ENCODE data around the gene HNRNPK.
A peak's percentile ranks its signal among the peaks of the same experiment; 100 is the strongest.

The HNRNPK gene

DNA sequence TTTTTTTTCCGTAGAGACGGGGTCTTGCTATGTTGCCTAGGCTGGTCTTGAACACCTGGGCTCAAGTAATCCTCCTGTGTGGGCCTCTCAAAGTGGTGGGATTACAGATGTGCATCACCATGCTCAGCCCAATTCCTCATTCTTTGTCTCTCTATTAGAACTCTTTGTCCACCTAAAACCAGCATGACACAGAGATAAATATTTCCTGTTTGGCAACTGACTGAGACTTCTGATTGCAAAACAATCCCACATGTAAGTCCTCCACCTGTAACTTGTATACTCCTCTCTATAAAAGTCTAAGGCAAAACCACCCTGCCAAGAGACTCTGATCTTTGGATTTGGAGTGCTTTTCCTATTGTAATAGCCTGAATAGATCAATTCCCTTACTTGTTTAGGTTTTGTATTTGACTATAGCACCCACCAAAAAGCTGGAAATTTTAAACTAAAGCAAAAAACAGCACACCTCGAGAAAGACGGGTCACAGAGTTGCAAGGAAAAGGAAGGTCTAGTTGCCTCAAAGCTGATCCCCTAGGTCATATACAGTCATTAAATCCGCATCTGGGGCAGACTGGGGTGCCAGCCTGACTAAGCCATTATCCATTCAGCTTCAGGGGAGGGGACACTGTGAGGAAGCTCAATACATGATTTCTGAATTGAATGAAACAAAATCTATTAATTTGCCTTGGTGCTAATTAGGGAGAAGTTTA lies 45.3 kb downstream of the HNRNPK start:
- DNase-seq = no peak

DNA sequence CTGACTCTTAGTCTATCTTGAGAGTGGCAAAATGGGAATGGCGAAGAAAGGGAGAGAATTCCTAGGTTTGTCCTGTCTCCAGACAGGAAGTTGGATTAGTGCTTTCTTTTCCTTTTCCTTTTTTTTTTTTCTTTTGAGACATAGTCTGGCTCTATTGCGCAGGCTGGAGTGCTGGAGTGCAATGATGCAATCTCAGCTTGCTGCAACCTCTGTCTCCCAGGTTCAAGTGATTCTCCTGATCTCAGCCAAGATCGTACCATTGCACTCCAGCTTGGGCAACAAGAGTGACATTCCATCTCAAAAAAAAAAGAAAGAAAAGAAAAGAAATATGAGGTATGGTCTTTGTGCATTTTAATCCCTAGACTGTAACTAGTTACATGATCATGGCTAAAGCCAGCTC lies 46.2 kb downstream of the HNRNPK start:
- no peak for DNase-seq

DNA sequence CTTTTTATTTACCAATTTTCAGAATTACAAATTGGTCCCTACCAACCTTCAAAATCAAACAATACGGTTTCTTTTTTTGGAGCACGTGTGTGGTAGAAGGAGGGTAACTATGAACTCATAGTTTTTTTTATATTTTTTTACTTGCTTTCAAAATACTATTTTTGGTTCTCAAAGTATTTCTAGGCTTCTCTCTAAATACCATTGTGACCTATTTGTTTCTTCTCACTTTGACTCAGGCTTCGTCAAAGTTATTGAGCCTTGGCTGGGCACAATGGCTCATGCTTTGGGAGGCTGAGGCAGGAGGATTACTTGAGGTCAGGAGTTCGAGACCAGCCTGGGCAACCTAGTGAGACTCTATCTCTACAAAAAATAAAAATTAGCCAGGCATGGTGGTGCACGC lies 47.2 kb downstream of the HNRNPK start:
- DNase-seq = no peak

DNA sequence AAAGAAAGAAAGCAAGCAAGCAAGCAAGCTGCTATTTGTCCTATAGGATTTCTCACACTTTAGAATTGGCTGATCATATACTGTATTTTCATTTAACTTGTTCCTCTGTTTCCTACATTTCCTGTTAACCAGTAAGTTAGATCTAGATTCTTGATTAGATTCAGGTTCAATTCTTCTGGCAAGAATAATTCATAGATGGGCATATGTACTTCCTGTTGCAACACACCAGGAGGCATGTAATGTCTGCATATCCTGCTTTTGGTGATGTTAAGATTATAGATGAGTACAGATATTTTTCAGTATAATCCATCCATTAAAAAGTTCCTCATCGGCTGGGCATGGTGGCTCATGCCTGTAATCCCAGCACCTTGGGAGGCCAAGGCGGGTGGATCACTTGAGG lies 48.0 kb downstream of the HNRNPK start:
- DNase-seq = no peak

DNA sequence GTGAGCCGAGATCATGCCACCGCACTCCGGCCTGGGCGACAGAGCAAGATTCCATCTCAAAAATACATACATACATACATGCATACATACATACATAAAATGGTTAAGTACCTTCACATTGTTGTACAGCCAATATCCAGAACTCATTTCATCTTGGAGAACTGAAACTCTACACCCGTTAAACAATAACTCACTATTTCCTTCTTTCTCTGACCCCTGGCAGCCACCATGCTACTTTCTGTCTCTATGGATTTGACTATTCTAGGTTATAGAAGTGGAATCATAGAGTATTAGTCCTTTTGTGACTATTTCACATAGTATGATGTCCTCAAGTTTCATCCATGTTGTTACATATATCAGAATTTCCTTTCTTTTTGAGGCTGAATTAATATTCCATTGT lies 49.1 kb downstream of the HNRNPK start:
- DNase-seq = no peak

DNA sequence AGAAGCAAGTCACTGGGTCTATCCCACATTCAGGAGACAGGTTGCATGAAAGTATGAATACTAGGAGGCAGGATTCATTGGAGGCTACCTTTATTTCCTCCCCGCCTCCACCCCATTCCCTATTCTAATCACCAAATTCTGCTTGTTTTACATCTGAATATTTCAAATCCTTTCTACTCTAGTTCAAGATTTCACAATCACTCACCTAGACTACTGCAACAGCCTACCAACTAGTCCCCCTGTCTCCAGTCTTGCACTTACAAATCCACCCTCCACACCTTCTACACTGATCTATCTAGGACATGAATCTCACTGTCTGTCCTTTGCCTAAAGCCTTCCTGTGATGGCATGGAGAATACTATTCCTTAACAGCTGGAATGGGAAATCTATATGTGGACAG lies 52.4 kb downstream of the HNRNPK start:
- DNase-seq = no peak

DNA sequence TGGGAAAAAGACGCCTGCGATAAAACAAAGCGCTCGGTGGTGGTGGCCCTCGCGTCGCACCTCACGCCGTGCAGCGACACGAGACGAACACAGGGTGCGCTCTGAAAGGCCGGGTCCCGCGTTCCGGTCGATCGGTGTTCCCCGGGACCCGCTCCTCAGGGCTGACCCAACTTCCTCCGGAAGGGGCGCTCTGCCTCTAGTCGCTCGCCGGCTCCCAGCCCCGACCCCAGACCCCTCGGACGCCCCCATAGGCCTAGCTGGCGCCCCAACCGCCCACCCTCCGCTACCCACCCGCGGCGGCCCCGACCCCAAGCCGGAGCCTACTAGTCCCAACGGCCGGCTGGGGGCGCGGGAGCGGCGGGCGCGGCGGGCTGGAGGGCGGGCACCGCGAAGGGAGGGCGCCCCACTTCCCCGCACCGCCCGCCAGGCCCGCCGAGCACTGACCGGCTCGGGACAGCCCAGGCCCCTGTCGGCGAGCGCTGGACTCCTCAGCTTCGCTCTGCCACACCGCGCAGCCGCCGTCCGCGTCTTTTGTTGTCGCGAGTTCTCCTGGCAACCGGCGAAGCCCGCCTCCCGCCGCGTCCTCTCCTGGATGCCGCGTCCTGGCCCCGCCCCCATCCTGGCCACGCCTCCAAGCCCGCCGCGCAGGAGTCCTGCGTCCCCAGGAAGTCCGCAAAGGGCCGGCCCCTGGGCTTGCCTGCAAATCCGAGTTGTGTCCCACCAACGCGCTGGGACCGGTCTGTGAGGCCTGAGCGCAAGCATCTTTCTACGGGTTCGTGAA lies 58.9 kb downstream of the HNRNPK start, which contains the start of gene KIF27:
Gene KIF27 (minus strand): TSS at position 506 of the 781 bp plus-strand sequence. CDS start 5,841 bp downstream, outside the sequence.
- DNase-seq = peak; percentile 69 to 99 (median 94)

DNA sequence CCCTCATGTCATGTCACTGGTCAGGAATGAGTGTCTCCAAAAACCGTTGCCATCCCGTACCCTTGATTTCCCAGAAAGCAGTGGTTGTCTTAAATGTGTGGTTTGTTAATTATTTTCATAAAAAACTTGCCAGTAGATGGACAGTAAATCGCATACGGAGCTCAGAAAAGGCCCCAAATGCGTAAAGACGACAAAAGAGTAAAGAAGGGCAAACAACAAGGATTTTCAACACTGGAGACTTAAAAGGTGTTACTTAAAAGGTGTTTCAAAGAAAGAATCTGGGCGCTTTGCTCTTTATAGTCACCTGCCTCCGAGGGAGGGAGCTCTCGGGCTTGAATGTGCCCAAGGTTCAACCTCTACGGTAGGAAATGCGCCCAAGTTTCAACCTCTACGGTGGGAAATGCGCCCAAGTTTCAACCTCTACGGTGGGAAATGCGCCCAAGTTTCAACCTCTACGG lies 59.5 kb downstream of the HNRNPK start:
- peak in 26 of 56 donors; percentile 12 to 79 (median 52) for DNase-seq

DNA sequence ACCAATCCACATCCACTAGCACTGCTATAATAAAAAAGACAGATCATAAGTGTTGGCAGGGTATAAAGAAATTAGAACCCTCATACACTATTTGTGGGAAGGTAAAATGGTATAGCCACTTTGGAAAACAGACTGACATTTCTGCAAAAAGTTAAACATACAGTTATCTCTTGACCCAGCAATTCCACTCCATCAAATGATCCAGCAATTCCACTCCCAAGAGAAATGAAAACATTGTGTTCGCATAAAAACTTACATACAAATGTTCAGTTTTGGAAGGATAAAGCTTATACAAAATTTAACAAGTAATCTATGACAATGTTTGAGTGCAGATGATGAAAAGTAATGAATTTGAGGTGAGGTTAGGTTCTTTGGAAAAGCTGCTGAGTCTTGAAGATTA lies 60.9 kb downstream of the HNRNPK start:
- DNase-seq = no peak

Data from nucleus accumbens (tissue), 56 donors.